AG09319 (cell line): Measurements from ENCODE around the gene PCSK5.

ENCODE experiments used
- DNase-seq: peaks from one replicate; pipeline ENCODE4 v3.0.0-alpha.2; 2010; ENCODE audit warnings: low read depth; ENCODE audit errors: extremely low read depth
- CTCF ChIP-seq: IDR thresholded peaks from 2 replicates; pipeline ENCODE4 v1.5.1; 2011; ENCODE audit warnings: low read depth, mild to moderate bottlenecking, inconsistent platforms, low read length, moderate library complexity

PCSK5 gene

DNA sequence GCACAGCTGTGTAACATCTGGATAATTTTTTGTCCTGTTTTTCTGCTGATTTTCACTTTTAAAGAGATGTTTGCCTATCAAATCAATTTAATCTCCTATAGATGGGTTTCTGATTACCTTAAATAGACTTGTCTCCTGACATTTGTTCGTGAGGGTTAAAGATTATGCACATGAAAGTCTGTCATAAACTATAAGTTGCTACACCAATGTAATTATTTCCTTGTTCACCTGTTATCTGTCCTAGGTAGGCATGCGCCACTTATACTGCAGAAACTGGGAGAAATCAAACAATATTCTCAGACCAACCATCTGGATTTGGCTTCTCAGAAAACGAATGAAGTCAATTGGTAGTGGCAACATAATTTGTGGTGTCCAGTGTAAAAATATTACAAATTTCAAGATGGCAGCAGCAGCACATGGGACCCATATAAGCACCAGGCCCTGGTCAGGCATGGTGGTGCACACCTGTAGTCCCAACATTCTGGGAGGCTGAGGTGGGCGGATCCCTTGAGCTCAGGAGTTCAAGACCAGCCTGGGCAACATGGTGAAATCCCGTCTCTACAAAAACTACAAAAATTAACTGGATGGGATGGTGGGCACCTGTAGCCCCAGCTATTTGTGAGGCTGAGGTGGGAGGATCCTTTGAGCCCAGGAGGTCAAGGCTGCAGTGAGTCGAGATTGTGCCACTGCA, 483.5 kb downstream of the PCSK5 start:
- no peak for TF ChIP-seq CTCF
- DNase-seq: no peak

DNA sequence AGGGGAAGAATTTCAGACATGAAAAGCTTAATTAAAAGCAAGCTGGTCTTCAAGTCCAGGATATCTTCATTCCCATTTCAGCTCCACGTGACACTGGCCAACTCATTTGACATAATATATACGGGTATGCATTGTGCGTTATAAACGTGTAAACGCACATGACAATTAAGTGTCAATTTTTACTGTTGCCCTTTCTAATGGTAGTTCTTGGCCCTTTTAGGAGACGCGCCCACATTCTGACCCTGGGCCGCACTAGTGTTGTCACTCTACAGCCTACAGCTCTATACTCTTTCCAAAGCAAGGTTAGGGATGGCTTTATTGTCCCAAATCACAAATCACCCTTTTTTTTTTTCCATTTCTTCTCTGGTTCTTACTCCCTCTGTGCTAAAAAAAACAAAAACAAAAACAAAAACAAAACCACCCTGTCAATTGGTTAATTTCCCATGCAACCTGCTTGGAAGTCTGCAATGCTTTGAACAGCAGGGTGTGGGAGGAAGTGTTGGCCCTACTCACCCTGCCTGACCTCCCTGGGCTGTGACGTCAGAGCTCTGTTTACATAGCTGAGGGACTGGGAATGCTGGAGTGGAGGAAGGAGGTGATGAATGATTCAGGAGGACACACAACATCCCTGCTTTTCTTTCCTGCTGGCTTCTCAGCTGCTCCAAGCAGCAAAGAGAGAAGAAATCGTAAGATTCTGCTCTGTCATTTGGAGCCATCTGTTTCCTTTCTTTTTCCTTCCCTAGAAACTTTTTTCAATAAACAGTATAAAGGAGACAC, 484.5 kb downstream of the PCSK5 start:
- peak; percentile 68 for DNase-seq
- TF ChIP-seq CTCF: no peak

GRCh38 chr9:76377791-76378190, 487.3 kb downstream of the PCSK5 start:
- DNase-seq: no peak
- no peak for TF ChIP-seq CTCF

DNA sequence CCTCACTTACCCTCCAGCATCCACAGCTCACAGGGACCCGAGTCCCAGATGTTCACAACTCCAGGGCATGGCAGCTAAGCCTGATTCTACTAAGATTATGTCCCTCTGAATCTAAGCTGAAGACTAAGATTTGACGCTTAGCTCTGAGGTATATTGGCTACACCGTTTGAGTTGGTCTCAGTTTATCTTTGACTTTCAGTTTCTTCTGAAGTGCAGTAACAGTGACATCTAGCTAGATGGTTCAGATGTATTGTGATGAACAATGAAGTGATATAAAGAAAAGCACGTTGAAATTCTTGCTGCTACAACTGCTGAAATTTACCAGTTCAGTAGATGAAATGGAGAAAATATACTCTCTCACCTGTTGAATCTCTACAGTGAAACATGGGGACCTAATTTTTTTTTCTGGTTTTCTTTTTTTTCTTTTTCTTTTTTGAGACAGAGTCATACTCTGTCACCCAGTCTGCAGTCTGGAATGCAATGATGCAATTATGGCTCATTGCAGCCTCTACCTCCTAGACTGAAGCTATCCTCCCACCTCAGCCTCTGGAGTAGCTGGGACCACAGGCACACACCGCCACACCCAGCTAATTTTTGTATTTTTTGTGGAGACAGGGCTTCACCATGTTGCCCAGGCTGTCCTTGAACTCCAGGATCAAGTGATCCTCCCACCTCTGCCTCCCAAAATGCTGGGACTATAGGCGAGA, 488.0 kb downstream of the PCSK5 start:
- no peak for DNase-seq
- TF ChIP-seq CTCF: no peak

GRCh38 chr9:76379494-76379893, 489.0 kb downstream of the PCSK5 start:
- no peak for TF ChIP-seq CTCF
- no peak for DNase-seq

DNA sequence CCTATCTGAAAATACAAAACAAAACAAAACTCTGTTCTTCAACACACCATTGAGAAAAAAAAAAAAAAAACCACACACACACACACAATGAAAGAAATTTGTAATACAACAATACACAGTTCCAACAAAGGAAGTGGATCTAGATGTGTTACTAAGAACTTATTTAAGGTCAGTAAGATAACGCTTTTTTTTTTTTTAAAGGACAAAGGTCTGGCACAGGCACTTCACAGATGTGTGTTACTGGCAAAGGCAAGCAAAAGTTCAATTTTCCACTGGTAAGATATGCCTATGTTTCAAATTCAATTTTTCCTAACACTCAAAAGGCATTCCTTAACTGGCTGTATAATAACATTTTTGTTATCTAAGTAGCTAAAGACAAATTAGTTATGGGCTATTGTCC, 500.2 kb downstream of the PCSK5 start:
- no peak for TF ChIP-seq CTCF
- DNase-seq: no peak
